ENCODE results near the gene EHHADH. TPM values are rescaled to one million over a fixed set of nuclear protein-coding genes. Genes with fewer than 3 reads are reported as not detected.

EHHADH gene
- total and polyA plus RNA-seq, 9 of the 15 experiments (the other 6 are each of a cell fraction or from before 2014, with no cell fraction given), result 3.6 to 6.4 (median 5.4) TPM

- TF ChIP-seq TFAP4 (CRISPR knock-in tag; IDR thresholded peaks at IDR 0.05; ENCODE audit: borderline replicate concordance) (no peak), ATF3 (IDR thresholded peaks at IDR 0.05) (no peak), ATF3 (CRISPR knock-in tag; conservative IDR thresholded peaks at IDR 0.05) (no peak), HOXB6 (CRISPR knock-in tag; IDR thresholded peaks at IDR 0.05; ENCODE audit: borderline replicate concordance) (no peak), ETS2 (tag; IDR thresholded peaks at IDR 0.05; ENCODE audit: borderline replicate concordance, poor library complexity, severe bottlenecking) (no peak), SRSF7 (optimal IDR thresholded peaks at IDR 0.05; ENCODE audit: low read depth, low read length) (no peak), PHF20 (IDR thresholded peaks at IDR 0.05; ENCODE audit: partially characterized antibody) (no peak), ZNF146 (CRISPR knock-in tag; IDR thresholded peaks at IDR 0.05; ENCODE audit: unreplicated experiment) (no peak), PPARD (CRISPR knock-in tag; IDR thresholded peaks at IDR 0.05) (no peak), NBN (IDR thresholded peaks at IDR 0.05; ENCODE audit: low read depth) (no peak), TAF1 (IDR thresholded peaks at IDR 0.05; ENCODE audit: control insufficient read depth, extremely low read depth, insufficient read depth, low read length, severe bottlenecking) (no peak), CTBP1 (IDR thresholded peaks at IDR 0.05; ENCODE audit: borderline replicate concordance) (no peak), L3MBTL2 (IDR thresholded peaks at IDR 0.05) (peak; percentile 45; the same call in 1 of the 2 replicates), EWSR1 (IDR thresholded peaks at IDR 0.05; ENCODE audit: borderline replicate concordance, low read depth, partially characterized antibody) (no peak), LCOR (CRISPR knock-in tag; IDR thresholded peaks at IDR 0.05) (no peak), SUPT5H (IDR thresholded peaks at IDR 0.05) (no peak), HDAC1 (IDR thresholded peaks at IDR 0.05) (no peak), CHAMP1 (IDR thresholded peaks at IDR 0.05) (no peak), PHB (CRISPR knock-in tag; IDR thresholded peaks at IDR 0.05) (no peak), TRIM24 (IDR thresholded peaks at IDR 0.05) (no peak), ZFPM2 (CRISPR knock-in tag; IDR thresholded peaks at IDR 0.05) (no peak), PRMT5 (CRISPR knock-in tag; IDR thresholded peaks at IDR 0.05) (no peak), RCOR1 (IDR thresholded peaks at IDR 0.05; ENCODE audit: borderline replicate concordance in 1 of 2, low read depth in 2 of 2, low read length in 2 of 2) (peak in 1 of 2 experiments; percentile 62; a peak in 1 of 4 replicates), POU5F1 (IDR thresholded peaks at IDR 0.05; ENCODE audit: borderline replicate concordance, low read depth, low read length, partially characterized antibody) (no peak), ZBTB7A (IDR thresholded peaks at IDR 0.05; ENCODE audit: borderline replicate concordance, control insufficient read depth, low read depth, low read length) (no peak)
- TF ChIP-seq, protein P1, sequence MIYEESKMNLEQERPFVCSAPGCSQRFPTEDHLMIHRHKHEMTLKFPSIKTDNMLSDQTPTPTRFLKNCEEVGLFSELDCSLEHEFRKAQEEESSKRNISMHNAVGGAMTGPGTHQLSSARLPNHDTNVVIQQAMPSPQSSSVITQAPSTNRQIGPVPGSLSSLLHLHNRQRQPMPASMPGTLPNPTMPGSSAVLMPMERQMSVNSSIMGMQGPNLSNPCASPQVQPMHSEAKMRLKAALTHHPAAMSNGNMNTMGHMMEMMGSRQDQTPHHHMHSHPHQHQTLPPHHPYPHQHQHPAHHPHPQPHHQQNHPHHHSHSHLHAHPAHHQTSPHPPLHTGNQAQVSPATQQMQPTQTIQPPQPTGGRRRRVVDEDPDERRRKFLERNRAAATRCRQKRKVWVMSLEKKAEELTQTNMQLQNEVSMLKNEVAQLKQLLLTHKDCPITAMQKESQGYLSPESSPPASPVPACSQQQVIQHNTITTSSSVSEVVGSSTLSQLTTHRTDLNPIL (CRISPR knock-in tag; IDR thresholded peaks at IDR 0.05), result no peak
Measured at GRCh38 chr3:185297867-185298266, 44.0 kb upstream of the EHHADH start (continued).

Measured in K562 (cell line).